Activated CD4-positive, alpha-beta T cell treated with anti-CD3 and anti-CD28 coated beads, Interleukin-2, amount 50 U/mL, for 16 hours (primary cell): Measurements from ENCODE around the gene ANKS3.

Source experiments
- DNase-seq: peaks from one replicate; pipeline ENCODE4 v3.0.0-alpha.2; 2020

Gene ANKS3

GRCh38 chr16:4682616-4683254, 51.3 kb downstream of the ANKS3 start:
- DNase-seq = no peak

DNA sequence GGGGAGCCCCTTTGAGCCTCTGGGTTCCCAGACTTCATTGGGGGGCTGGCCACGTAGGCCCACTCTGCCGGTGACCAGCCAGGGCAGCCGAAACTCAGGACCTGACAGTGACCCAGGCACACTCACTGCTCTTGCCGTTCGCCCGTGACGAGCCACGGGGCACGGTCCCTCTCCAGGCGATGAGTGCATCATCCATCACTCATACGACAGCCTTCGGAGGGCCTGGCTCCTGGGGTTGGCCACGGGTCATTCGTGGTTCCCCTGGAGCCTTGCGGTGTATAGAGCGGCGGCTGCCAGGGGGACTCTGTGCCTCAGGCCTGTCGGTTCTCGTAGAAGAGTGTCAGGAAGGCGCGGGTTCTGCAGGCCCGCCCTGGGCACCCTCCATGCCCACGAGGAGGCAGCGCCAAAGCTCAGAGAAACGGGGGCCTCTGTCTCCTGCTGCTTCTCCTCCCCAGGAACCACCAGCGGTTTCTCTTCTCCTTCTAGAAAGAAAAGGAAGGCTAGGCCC, 51.9 kb downstream of the ANKS3 start:
- no peak for DNase-seq

- DNase-seq = no peak
Measured at GRCh38 chr16:4681471-4682083, 52.5 kb downstream of the ANKS3 start.

DNA sequence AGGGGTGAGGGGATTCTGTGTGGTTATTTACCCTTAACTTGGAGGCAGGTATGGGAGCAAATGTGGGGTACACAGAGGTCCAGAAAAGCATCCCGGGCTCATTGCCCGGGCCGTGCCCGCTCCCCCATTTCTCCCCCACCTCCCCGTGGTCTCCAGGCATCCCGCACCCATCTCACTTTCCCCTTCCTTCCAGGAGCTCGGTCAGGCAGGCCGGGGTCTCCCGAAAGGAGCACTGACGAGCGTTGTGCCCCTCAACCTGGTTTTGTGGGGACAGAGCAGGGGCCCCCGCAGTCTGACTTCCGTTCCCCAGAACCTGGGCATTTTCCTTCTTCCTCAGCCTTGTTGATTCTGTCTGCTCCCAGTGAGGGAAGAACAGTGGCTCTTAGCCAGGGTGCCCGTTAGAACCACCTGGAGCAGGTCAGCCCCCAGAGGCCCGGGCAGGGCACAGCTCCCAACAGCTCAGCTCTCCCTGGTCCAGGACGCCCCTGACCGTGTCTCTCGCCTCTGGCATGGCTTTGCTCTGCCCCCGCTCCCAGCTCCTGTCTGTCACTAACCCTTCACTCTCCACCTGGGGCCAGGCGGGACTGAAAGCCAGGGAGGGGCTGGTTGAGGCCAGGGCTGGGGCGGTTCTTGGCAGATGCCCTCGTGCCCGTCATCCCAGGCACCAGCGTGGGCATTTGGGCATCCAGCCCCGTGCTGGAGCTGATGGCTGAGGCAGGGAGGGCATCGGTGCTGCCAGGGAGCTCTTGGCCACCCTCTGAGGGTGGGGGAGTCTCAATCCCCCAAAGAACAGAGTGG, 53.2 kb downstream of the ANKS3 start:
- no peak for DNase-seq

- DNase-seq = no peak
Measured at GRCh38 chr16:4679850-4680636, 54.0 kb downstream of the ANKS3 start.

DNA sequence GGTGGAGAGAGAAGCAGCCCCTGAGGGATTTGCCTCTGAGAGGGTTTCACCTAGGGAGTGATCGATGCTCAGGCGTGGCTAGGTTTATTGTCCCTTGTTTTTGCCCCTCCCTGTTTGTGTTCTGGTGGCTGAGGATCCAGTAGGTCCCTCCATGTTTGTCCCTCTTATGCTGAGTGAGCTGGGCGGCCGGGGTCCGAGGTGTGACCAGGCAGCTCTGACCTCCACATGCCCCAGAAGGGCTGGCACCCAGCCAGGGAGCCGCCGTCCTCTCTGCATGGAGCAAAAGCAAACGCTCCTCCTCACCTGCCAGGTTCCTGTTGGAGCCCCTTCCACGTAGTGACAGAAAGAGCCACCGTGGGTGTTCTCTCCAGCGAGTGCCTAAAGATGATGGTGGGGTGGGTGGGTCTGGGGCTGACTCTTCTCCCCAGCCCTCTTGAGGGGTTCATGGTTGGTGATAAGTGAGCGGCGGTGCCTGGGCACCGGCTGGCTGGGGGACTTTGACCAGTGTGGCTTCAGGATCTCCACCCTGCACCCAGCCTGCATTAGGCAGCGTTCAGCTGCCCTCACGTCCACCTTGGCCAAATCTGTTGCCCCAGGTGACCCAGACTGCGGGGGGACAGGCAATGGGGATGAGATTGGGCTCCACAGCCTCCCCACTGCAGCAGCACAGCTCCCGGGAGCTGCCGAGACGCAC, 54.8 kb downstream of the ANKS3 start:
- DNase-seq = no peak

DNA sequence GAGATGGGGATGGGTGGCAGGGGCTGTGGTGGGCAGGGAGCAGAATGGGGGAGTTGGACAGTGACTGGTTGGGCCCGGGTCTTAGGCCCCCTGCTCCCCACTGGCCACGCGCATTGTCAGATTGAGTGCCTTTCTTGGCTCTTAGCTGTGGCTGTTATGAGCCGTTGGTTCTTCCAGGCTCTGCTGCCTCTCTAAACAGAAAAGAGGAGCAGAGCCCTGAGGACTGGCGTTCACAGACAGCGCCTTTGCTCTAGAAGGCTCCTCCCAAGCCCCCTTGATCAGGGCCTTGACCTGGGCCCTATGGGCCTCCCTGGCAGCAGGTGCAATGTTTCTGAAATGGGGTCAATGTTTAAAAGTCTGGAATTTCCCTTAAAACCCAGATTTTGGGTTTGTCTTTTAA, 55.5 kb downstream of the ANKS3 start:
- DNase-seq = no peak

DNA sequence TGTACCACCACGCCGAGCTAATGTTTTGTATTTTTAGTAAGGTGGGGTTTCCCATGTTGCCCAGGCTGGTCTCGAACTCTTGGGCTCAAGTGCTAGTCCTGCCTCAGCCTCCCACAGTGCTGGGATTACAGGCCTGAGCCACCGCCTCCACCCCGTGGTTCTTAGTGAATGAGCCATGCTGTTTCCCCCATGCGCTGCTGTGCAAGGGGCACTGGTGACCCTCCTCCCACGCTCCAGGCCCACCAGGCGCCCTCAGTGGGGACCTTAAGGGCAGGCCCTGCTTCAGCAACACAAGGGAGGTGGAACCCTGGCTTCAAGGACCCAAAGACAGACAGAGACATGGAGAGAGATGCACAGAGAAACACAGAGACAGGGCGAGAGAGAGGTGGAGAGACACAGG, 56.1 kb downstream of the ANKS3 start:
- no peak for DNase-seq

DNA sequence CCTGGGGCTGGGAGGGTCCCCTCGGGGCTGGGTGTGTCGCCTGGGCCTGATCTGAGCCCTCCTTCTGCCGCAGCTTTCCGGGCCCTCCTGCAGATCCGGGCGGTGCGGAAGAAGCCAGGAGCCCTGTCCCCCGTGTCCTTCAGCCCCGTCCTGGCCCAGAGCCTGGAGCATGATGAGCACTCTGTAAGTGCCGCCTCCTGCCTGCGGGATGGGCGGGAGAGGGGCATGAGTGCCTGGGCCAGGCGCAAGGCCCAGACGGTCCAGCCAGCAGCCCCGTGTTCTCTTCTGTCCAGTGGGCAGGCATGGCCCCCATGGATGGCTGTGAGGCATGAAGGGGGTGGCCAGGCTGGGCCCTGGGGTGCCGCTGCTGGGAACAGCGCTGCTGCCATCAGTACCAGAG, 56.7 kb downstream of the ANKS3 start:
- no peak for DNase-seq

- no peak for DNase-seq
Measured at GRCh38 chr16:4676831-4677230, 57.2 kb downstream of the ANKS3 start.

- DNase-seq = peak; percentile 82
Measured at GRCh38 chr16:4675864-4676786, 57.9 kb downstream of the ANKS3 start.

GRCh38 chr16:4674926-4675530, 59.0 kb downstream of the ANKS3 start:
- no peak for DNase-seq

DNA sequence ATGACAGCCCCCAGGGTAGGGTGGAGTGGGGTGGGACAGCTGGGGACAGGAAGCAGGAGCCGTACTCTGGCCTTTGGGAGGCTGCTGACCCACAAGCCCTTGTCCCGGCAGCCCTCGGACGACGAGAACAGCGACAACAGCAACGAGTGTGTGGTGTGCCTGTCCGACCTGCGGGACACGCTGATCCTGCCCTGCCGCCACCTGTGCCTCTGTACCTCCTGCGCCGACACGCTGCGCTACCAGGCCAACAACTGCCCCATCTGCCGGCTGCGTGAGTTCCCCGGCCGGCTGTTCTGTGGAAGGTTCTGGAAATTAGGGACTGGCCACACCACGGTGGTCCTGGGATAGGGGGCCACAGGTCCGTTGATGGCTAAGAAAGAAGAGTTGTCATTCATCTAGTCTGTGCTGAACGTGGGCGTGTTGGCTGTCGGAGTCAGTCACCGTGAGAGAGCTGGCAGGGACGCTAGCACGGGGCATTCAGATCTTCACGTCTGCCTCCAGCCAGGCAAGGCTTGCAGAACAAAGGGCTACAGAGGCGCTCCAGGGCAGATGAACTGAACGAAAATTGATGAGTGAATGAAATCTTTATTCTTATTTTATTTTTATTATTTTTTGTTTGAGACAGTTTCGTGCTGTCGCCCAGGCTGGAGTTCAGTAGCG, 60.6 kb downstream of the ANKS3 start:
- no peak for DNase-seq

DNA sequence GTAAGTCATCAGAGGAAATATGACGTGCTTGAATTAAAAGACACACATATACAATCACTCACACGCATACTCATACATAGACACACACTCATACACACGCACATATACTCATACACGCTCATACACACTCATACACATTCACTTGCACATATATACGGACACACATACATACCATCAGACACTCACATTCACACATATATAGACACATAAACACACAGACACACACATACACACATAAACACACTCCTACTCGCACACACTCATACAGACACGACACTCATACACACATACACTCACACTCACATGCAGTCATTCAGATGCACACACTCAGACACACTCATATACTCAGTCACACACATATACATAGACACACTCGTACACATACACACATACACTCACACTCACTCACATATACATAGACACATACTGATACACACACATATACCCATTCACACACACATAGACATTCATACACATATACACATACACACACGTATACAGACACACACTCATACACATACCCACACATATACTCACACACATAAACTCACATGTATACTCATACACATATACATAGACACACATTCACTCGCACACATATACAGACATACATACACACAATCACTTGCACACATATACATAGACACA, 65.6 kb downstream of the ANKS3 start:
- DNase-seq = no peak

DNA sequence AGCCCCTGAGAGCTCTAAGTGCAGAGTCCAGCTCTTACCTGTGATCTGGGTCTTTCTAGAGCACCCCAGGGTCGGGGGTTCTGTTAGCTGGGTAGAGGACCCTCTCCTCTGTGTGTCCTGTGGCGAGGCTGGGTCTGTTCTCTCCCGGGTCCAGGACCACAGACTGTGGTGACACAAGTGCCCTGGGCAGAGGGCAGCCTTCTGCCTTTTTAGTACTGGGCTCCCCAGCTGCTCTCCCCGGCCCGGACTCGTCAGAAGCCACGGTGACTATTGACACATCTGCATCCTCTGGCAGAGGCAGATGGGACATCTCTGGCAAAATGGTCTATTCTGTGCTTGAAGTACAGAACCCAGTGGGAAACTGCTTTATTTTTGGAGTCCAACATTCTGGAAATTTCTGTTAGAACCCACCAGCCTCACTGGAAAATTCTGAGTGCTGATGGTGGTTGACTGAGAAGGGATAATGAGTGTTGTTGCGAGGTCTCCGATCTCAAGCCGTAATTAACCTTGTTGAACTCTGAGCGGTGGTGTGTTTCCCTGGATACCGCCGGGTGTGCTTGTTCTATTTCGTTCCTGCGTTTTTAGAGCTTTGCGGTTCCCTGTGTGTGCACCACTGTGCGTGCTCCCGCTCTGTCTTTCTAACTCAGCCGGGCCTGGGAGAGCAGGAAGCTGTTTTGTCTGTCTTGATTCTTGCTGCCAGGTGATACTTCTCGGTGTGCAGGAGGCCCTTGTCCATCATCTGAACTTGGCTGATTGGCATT, 66.7 kb downstream of the ANKS3 start:
- no peak for DNase-seq

GRCh38 chr16:4666537-4667202, 67.4 kb downstream of the ANKS3 start:
- no peak for DNase-seq

DNA sequence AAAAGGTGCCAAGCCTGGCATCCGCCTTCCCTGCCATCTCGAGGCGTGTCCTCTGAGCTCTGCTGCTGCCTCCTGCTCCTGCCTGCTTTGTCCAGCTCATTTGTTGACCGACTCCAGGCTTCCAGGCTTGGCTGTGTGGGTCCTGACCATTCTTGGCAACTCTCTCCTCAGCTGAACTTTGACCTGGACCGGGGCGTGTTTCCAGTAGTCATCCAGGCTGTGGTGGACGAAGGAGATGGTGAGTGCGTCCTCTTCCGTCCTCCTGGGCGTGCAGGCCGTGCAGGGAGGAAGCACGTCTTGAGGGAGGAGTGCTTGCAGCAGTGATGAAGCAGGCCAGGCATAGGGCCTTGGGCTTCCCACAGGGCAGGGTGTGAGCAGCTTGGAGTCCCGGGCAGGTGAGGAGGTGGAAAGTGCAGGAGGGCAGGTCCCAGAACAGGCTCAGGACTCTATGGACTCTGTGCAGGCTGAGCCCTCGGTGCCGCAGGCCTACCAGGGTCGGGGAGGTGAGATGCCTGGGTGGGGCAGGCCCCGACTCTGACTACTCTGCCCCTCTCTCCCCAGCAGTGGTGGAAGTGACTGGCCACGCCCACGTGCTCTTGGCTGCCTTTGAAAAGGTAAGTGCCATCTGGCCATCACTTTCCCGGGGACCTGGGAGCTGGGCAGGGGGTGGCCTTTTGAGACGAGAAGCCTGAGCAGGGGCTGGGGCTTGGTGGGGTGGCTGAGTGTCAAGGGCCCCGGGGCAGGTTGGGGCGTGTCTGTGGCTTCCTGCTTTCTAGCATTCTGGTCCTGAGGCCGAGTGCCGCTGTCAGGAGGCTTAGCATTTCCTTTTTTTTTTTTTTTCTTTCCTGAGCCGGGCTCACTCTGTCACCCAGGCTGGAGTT, 69.3 kb downstream of the ANKS3 start:
- peak; percentile 61 for DNase-seq
